Transverse colon (tissue), 4 donors: Measurements from ENCODE around the gene PCNX2. TPM values are rescaled to one million over a fixed set of nuclear protein-coding genes. Genes with fewer than 3 reads are reported as not detected.

Experiments used
- DNase-seq: peaks from one replicate; pipeline ENCODE4 v3.0.0-alpha.2; 2019
- H3K27ac ChIP-seq, 4 donors: fragments of 200-600 bp; sonication (generic); 2 replicates each; pipeline ENCODE4 v1.5.1; 2016 to 2018; ENCODE audit warnings: inconsistent platforms in 4 of 4
- H3K27me3 ChIP-seq: fragments of 200-600 bp; sonication (generic); 2 replicates; pipeline ENCODE4 v1.5.1; 2017; ENCODE audit warnings: inconsistent platforms
- H3K36me3 ChIP-seq, 4 donors: fragments of 200-600 bp; sonication (generic); 2 replicates each; pipeline ENCODE4 v1.5.1; 2017 to 2019; ENCODE audit warnings: inconsistent platforms in 4 of 4
- H3K4me1 ChIP-seq, 4 donors: fragments of 200-600 bp; sonication (generic); 2 replicates each; pipeline ENCODE4 v1.5.1; 2017 to 2020; ENCODE audit warnings: inconsistent platforms in 4 of 4
- H3K4me3 ChIP-seq, 4 donors: fragments of 200-600 bp; sonication (generic); 1 replicate in 1 of 4; 2 replicates in 3 of 4; pipeline versions ENCODE4 v1.5.1 to v1.6.1; 2017 to 2019; ENCODE audit warnings: inconsistent platforms in 4 of 4
- H3K9me3 ChIP-seq, 2 donors: fragments of 200-600 bp; sonication (generic); 2 replicates each; pipeline ENCODE4 v1.5.1; 2017 to 2019; ENCODE audit warnings: inconsistent platforms in 2 of 2
- EP300 ChIP-seq: sonication (generic); formaldehyde crosslinking; IDR thresholded peaks from one replicate; pipeline ENCODE4 v1.6.1; 2017; ENCODE audit warnings: antibody characterized with exemption, low read depth
- POLR2A ChIP-seq: fragments of 450-650 bp; IDR thresholded peaks from one replicate; pipeline ENCODE4 v1.6.1; 2016; ENCODE audit warnings: antibody characterized with exemption, mild to moderate bottlenecking, moderate library complexity
- POLR2AphosphoS5 ChIP-seq, 3 donors: sonication (generic); formaldehyde crosslinking; IDR thresholded peaks; one replicate each; pipeline ENCODE4 v1.6.1; 2016; ENCODE audit warnings: antibody characterized with exemption in 3 of 3
- WGBS, 2 donors: methylation state at CpG; one replicate each; pipeline ENCODE4 v1.1.5; 2018; ENCODE audit warnings: low coverage in 1 of 2; 5-methylcytosine and 5-hydroxymethylcytosine counted together
- in situ Hi-C, 4 donors: fragments of 200-750 bp; cut with MboI; loops; one replicate each; pipeline versions ENCODE4 v1.15.0 to v1.15.1; 2017; ENCODE audit warnings: low sequenced_read_pairs in 3 of 4, low pct_ligation_motif_present in 1 of 4, low pct_unique_long_range_greater_than_20kb in 1 of 4
- intact Hi-C: fragments of 100-400 bp; cut with DNase I; formaldehyde crosslinking; loops from one replicate; pipeline ENCODE4 v1.15.1; 2023; ENCODE audit warnings: low total_unique reads
- total RNA-seq, 4 donors: library from RNA; depleted of rRNA; stranded (reverse); fragments of >200 nt; gene quantifications; one replicate each; pipeline ENCODE4 v1.1.0, GENCODE V29; 2016
- TF ChIP-seq, protein P1 (sequence below), 5 experiments: fragments of 200-600 bp in 3 of 5; fragments of 450-650 bp in 2 of 5; sonication (generic) in 3 of 5; IDR thresholded peaks; 1 replicate in 2 of 5; 2 replicates in 3 of 5; pipeline ENCODE4 v1.5.1; 2016 to 2017; ENCODE audit warnings: antibody characterized with exemption in 5 of 5, inconsistent platforms in 3 of 5, mild to moderate bottlenecking in 2 of 5, moderate library complexity in 1 of 5

PCNX2 gene
- total RNA-seq, 4 donors from 2014 or later: 6.8 to 518 (median 11.8) TPM

- in situ Hi-C loops (no loop called here), intact Hi-C loops (no loop called here)
- TF ChIP-seq POLR2AphosphoS5 (IDR thresholded peaks at IDR 0.05) (no peak), POLR2A (no peak), EP300 (no peak)
- TF ChIP-seq, protein P1, sequence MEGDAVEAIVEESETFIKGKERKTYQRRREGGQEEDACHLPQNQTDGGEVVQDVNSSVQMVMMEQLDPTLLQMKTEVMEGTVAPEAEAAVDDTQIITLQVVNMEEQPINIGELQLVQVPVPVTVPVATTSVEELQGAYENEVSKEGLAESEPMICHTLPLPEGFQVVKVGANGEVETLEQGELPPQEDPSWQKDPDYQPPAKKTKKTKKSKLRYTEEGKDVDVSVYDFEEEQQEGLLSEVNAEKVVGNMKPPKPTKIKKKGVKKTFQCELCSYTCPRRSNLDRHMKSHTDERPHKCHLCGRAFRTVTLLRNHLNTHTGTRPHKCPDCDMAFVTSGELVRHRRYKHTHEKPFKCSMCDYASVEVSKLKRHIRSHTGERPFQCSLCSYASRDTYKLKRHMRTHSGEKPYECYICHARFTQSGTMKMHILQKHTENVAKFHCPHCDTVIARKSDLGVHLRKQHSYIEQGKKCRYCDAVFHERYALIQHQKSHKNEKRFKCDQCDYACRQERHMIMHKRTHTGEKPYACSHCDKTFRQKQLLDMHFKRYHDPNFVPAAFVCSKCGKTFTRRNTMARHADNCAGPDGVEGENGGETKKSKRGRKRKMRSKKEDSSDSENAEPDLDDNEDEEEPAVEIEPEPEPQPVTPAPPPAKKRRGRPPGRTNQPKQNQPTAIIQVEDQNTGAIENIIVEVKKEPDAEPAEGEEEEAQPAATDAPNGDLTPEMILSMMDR (IDR thresholded peaks at IDR 0.05): no peak
- Histone ChIP-seq H3K9me3 (no peaks in the 10 kb centered on the region), H3K27me3 (no peaks in the 10 kb centered on the region), H3K36me3 (no peaks in the 10 kb centered on the region), H3K27ac (no peak overlapping the region), H3K4me1 (no peaks in the 10 kb centered on the region), H3K4me3 (no peak overlapping the region)
- DNase-seq: no peak
- 94% methylated on average over 2 of the region's 2 CpGs; no CpG with 5 or more reads in 1 of the 2 donors for WGBS, 2 donors
These were observed 229.8 kb downstream of the PCNX2 start for GRCh38 chr1:233065685-233066084.

DNA sequence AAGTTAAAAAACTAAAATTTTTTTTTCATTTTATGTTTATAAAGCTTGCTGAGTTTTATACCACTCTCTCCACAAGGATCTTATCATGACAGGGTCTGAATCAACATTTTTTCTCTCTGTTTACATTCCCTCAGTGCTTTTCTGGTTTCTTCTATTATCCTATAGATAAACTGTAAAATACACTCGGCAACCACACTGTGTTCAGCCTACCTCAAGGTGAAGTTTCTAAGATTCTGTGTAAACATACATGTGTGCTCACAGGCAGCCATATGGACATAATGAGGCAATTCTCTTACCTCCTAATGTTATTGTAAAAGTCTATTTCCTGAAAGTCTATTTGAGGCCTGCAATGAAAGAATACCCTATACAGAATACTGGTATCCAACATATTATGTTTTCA is 230.5 kb downstream of the PCNX2 start:
- no peaks in the 10 kb centered on the region for H3K4me1 ChIP-seq
- no peaks in the 10 kb centered on the region for H3K9me3 ChIP-seq
- TF ChIP-seq POLR2A (no peak), EP300 (no peak), POLR2AphosphoS5 (IDR thresholded peaks at IDR 0.05) (no peak)
- TF ChIP-seq, protein P1 (IDR thresholded peaks at IDR 0.05): no peak
- intact Hi-C loops: no loop called here
- WGBS, 2 donors: 69 to 73% methylated on average over 1 of the region's 1 CpG
- H3K27me3 ChIP-seq: no peaks in the 10 kb centered on the region
- no peak overlapping the region for H3K4me3 ChIP-seq
- in situ Hi-C loops: no loop called here
- H3K27ac ChIP-seq: no peak overlapping the region
- no peaks in the 10 kb centered on the region for H3K36me3 ChIP-seq
- no peak for DNase-seq

DNA sequence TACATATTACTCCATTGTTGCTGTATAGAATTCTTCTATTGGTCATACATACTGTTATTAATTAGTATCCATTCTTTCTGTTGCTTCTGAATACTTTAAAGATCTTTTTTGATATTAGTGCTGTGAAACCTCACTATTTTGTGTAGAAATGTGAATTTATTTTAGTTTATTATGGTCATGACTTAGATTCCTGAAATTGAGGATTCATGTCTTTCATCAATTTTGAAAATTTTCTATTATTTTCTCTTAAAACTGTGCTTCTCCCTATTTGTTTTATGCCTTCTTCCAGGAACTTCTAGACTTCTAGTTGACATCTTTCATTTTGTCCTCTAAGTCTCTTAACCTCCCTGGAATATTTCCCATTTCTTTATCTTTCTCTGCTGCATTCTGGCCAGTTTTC is 232.1 kb downstream of the PCNX2 start:
- H3K27me3 ChIP-seq: no peaks in the 10 kb centered on the region
- intact Hi-C loops: no loop called here
- no peak overlapping the region for H3K4me3 ChIP-seq
- TF ChIP-seq POLR2AphosphoS5 (IDR thresholded peaks at IDR 0.05): no peak
- TF ChIP-seq EP300: no peak
- no peak for TF ChIP-seq POLR2A
- TF ChIP-seq, protein P1 (IDR thresholded peaks at IDR 0.05): no peak
- H3K27ac ChIP-seq: no peak overlapping the region
- no peaks in the 10 kb centered on the region for H3K36me3 ChIP-seq
- in situ Hi-C loops: no loop called here
- no peak for DNase-seq
- H3K4me1 ChIP-seq: no peaks in the 10 kb centered on the region
- H3K9me3 ChIP-seq: no peaks in the 10 kb centered on the region

DNA sequence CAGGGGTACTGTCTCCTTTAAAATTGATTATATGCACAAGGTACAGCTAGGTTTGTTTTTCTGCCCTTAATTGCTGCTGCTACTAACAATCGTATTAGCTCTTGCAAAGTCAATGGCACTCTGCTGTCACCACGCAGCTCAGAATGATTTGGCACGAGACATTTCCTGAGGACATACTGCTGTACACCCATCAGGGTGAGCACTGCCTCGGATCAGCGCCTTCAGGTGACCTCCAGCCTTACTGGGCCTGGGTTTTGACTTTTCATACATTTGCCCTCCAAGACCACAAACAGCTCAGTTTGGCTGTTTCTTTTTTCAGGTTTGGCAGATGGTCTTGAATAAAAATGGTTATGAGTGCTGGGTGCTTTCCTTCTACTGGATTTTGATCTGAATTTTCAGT is 234.3 kb downstream of the PCNX2 start:
- in situ Hi-C loops (no loop called here), intact Hi-C loops (no loop called here)
- H3K27me3 ChIP-seq: no peaks in the 10 kb centered on the region
- whole genome bisulfite sequencing, 2 donors: 82 to 86% methylated on average over 3 to 5 of the region's 5 CpGs
- TF ChIP-seq EP300 (no peak), POLR2AphosphoS5 (IDR thresholded peaks at IDR 0.05) (no peak), POLR2A (no peak)
- TF ChIP-seq, protein P1 (IDR thresholded peaks at IDR 0.05): no peak
- no peak overlapping the region for H3K27ac ChIP-seq
- DNase-seq: no peak
- H3K4me3 ChIP-seq: no peak overlapping the region
- no peaks in the 10 kb centered on the region for H3K36me3 ChIP-seq
- H3K9me3 ChIP-seq: no peaks in the 10 kb centered on the region
- H3K4me1 ChIP-seq: no peaks in the 10 kb centered on the region
